ENCODE measurements around the gene WDR5. TPM values are rescaled to one million over a fixed set of nuclear protein-coding genes. Genes with fewer than 3 reads are reported as not detected.

The WDR5 gene
- total RNA-seq, result 16.3 and 20.0 TPM in 2 replicates

DNA sequence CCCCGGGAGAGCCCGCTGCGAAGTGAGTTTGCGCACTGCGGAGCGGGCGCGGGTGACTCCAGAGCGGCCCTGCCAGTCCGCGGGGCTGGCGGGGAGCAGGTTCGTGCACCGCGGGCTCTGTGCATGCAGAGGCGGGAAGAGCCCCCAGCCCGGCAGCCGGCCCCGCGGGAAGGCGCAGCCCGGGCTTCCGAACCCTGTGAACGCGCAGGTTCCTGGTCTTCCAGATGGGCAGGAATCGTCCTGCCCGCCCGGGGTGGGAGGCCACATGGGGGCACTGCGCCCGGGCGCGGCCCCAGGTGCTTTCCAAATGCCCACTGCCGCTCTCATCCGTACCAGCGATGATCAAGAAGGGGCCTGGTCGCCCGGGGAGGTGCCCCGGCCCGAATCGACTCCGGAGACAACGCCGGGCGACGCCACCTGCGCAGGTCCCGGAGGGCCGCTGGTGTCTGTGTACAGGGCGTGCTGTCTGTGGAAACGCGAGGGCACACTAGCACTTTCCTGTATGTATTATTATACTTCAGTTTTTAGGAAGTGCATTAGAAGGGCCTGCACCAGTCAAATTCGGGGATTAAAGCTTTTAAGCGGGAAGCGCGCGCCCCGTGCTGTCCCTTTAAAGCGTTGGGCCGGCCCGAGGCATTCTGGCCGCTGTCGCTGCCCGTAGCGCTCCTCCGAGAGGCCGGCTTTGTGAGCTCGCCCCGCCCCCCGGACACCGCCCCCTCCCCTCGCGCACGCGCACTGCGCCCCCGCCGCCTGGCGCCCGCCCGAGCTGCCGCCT, at the start of gene WDR5:
TSS of gene WDR5 (plus strand) at position 740 of the 775 bp plus-strand sequence. CDS start 3,796 bp downstream, outside the sequence.

Other genes with a start within 250 kb of the WDR5 start
- gene VAV2, start 143.8 kb upstream of the WDR5 start, total RNA-seq, result 26.5 and 28.2 TPM in 2 replicates
- 31.5 and 32.4 TPM in 2 replicates for gene BRD3OS, start 110.6 kb upstream of the WDR5 start, total RNA-seq
- 11.8 and 13.1 TPM in 2 replicates for gene BRD3, start 68.1 kb upstream of the WDR5 start, total RNA-seq
- not detected in 2 replicates for gene RNU6ATAC, start 28.5 kb downstream of the WDR5 start, total RNA-seq
- 20.6 and 27.6 TPM in 2 replicates for gene RXRA, start 190.4 kb downstream of the WDR5 start, total RNA-seq

Measured in smooth muscle cell of the pulmonary artery (primary cell).